ENCODE data around the gene CCDC68.

CCDC68 gene

DNA sequence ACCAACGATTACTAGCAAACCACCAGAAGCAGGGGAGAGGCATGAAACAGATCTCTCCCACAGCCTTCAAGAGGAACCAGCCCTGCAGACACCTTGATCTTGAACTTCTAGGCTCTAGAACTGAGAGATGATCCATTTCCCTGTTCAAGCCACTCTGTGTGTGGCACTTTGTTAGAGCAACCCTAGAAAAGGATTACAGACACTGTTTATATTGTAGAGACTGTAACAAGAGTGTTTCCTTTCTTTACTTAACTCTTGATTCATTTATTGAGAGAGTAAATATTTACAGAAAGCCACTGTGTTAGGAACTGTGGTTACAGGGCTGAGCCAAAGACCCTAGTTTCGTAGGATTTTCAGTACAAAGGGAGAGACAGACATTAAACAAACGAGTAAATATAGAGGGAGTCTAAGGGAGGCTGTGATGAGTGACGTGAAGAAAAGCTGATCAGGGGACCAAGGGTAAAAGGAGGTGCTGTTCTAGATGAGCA lies 10.9 kb downstream of the CCDC68 start:
- Mint-ChIP-seq H3K4me3 (no peak overlapping the region), H3K36me3 (ENCODE audit: low read depth) (no peaks in the 10 kb centered on the region), H3K9me3 (no peaks in the 10 kb centered on the region), H3K27me3 (ENCODE audit: low read depth) (peaks cover 25% of the 10 kb centered on the region), H3K4me1 (peaks cover 5% of the 10 kb centered on the region), H3K27ac (no peak overlapping the region)
- TF ChIP-seq, protein P1, sequence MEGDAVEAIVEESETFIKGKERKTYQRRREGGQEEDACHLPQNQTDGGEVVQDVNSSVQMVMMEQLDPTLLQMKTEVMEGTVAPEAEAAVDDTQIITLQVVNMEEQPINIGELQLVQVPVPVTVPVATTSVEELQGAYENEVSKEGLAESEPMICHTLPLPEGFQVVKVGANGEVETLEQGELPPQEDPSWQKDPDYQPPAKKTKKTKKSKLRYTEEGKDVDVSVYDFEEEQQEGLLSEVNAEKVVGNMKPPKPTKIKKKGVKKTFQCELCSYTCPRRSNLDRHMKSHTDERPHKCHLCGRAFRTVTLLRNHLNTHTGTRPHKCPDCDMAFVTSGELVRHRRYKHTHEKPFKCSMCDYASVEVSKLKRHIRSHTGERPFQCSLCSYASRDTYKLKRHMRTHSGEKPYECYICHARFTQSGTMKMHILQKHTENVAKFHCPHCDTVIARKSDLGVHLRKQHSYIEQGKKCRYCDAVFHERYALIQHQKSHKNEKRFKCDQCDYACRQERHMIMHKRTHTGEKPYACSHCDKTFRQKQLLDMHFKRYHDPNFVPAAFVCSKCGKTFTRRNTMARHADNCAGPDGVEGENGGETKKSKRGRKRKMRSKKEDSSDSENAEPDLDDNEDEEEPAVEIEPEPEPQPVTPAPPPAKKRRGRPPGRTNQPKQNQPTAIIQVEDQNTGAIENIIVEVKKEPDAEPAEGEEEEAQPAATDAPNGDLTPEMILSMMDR (IDR thresholded peaks at IDR 0.05; ENCODE audit: unreplicated experiment in 3 of 3): no peak

DNA sequence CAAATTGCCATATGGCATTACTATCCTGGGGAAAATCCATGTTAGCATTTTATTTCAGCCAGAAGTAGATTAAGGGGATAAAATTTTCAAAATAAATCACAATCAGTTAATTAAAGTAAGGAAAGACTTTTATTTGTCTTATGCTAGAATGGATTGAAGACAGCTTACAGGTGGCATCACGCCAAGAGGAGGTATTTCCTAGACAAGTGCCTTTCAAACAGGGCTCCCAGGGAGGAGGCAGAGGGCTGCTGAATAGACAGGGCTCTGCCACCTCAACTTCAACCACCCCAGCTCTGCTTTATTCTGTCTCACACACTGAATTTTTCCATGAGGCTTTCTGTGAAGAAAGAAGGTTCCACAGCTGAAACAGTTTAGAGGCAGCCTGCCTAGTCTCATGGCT lies 12.2 kb downstream of the CCDC68 start:
- no peaks in the 10 kb centered on the region for H3K36me3 Mint-ChIP-seq (ENCODE audit: low read depth)
- no peak overlapping the region for H3K4me3 Mint-ChIP-seq
- peaks cover 19% of the 10 kb centered on the region for H3K27me3 Mint-ChIP-seq (ENCODE audit: low read depth)
- TF ChIP-seq, protein P1 (IDR thresholded peaks at IDR 0.05; ENCODE audit: unreplicated experiment in 3 of 3): no peak
- no peaks in the 10 kb centered on the region for H3K9me3 Mint-ChIP-seq
- H3K27ac Mint-ChIP-seq: no peak overlapping the region
- H3K4me1 Mint-ChIP-seq: peaks cover 5% of the 10 kb centered on the region

DNA sequence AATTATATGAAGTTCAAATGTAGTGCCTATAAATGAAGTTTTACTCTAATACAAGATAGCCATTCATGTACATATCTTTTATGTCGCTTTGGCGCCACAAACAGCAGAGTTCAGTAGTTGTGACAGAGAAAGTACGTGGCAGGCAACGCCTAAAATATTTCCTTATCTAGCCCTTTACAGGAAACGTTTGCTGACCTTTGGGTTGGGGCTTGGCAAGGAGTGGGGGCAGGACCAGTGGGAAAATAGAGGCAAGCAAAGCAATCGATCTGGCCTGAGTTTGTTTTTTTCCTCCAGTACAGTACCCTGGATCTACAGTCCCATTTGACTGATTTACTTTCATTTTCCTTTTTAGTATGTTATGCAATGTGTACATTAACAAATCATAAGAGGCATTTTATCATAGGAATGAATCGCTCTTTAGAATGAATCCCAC lies 13.1 kb downstream of the CCDC68 start:
- Mint-ChIP-seq H3K4me1 (peaks cover 5% of the 10 kb centered on the region), H3K27ac (peak overlapping the region in 1 of 3 experiments; percentile 19), H3K27me3 (ENCODE audit: low read depth) (peaks cover 19% of the 10 kb centered on the region), H3K4me3 (peak overlapping the region in 2 of 3 experiments; percentile 33 to 43), H3K9me3 (no peaks in the 10 kb centered on the region), H3K36me3 (ENCODE audit: low read depth) (no peaks in the 10 kb centered on the region)
- TF ChIP-seq, protein P1 (IDR thresholded peaks at IDR 0.05; ENCODE audit: unreplicated experiment in 3 of 3): no peak

DNA sequence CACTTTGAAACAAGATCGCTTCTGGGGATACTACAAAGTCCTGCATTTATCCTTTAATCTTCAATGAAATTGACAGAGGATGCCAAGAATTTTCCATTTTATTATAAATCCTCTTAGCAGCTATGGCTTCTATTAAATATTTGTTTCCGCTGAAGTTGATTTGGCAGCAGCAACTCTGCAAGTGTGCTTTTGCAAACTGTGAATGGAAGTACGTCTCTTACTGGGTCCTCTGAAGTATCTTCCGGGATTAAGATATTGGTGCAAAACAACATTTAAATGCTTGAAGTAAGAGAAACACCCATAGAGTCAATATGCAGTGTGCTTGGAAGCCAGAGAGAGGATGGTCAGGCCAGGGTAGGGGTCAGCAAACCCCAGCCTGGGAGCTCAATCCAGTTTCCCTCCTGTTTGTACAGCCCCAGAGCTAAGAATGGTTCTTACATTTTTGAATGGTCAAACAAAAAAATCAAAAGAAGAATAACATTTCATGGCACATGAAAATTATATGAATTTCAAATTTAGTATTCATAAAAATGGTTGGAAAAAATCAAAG lies 13.6 kb downstream of the CCDC68 start:
- no peaks in the 10 kb centered on the region for H3K9me3 Mint-ChIP-seq
- TF ChIP-seq, protein P1 (IDR thresholded peaks at IDR 0.05; ENCODE audit: unreplicated experiment in 3 of 3): no peak
- H3K36me3 Mint-ChIP-seq (ENCODE audit: low read depth): no peaks in the 10 kb centered on the region
- H3K27ac Mint-ChIP-seq: no peak overlapping the region
- H3K4me3 Mint-ChIP-seq: no peak overlapping the region
- H3K27me3 Mint-ChIP-seq (ENCODE audit: low read depth): peaks cover 19% of the 10 kb centered on the region
- H3K4me1 Mint-ChIP-seq: peaks cover 5% of the 10 kb centered on the region

DNA sequence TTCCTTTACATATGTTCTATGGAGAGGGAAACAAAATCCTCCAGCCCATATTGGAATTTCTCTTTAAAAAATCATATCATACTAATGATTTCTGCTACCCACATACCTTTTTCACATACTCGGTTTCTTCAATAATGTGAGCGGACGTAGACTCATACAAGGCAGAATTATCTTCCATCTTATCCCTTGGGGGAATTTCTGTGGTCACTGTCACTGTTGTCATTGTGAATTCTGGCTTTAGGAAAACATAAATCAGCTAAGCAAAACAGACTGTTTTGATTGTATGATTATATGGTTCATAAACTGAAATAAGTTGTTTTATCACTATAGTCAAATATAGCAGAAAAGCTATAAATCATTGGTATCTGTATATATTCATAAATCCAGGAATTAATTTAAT lies 16.7 kb downstream of the CCDC68 start:
- Mint-ChIP-seq H3K27ac (no peak overlapping the region), H3K4me1 (peaks cover 5% of the 10 kb centered on the region), H3K9me3 (no peaks in the 10 kb centered on the region), H3K36me3 (ENCODE audit: low read depth) (no peaks in the 10 kb centered on the region), H3K27me3 (ENCODE audit: low read depth) (peaks cover 8% of the 10 kb centered on the region), H3K4me3 (no peak overlapping the region)
- TF ChIP-seq, protein P1 (IDR thresholded peaks at IDR 0.05; ENCODE audit: unreplicated experiment in 3 of 3): no peak

DNA sequence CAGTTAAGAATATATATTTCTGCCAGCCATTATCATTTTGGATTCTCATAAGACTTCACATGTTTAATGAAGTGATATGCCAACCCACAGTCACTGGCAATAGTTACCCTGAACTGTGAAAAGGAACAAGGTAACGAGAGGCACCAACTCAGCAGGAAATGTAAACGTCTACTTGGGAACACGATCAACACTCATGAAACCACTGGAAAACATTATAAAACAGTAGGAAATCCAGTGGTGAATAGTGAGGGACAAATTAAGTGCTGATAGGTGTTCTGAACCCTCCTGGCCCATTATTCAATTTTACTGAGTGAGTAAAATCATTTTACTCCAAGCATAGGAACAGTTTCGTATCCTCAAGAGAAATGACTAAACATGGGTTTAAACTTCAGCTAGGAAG lies 17.1 kb downstream of the CCDC68 start:
- Mint-ChIP-seq H3K36me3 (ENCODE audit: low read depth) (no peaks in the 10 kb centered on the region), H3K4me1 (peaks cover 5% of the 10 kb centered on the region), H3K27ac (no peak overlapping the region), H3K4me3 (no peak overlapping the region), H3K27me3 (ENCODE audit: low read depth) (peaks cover 8% of the 10 kb centered on the region), H3K9me3 (no peaks in the 10 kb centered on the region)
- TF ChIP-seq, protein P1 (IDR thresholded peaks at IDR 0.05; ENCODE audit: unreplicated experiment in 3 of 3): no peak
